Measurements from ENCODE around the gene FBXW7.

The FBXW7 gene

DNA sequence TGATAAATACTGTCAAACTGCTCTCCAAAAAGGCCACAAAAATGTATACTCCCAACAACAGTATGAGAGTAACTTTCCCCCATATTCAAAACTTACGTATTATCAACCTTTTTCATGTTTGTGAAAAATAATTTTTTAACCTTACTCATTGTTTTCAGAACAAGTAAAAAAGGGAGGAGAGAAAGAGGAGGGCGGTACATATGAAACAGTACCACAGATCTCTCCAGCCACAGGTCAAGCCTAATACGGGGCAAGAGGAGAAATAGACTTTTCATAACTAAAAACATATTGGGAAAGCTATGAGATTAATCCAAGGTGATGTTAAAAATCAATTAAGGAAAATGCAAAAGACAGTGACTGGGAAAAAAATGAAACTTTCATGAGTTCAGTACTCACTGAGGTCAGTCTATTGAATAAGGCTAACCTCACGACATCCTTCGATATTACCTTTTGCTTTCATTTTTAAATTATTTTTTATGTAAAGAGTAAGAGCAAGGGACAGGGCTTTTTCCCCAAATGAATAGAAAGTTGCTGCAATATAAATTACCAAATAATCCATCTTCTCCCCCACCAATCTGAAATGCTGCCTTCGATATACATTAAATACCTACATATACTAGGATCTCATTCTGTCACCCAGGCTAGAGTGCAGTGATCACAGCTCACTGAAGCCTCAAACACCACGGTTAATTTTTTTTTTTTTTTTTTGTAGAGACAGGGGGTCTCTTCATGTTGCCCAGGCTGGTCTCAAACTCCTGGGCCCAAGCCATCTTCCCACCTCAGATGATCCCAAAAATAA lies 25.3 kb downstream of the FBXW7 start:
- no peak for DNase-seq (ENCODE audit: low spot score)

DNA sequence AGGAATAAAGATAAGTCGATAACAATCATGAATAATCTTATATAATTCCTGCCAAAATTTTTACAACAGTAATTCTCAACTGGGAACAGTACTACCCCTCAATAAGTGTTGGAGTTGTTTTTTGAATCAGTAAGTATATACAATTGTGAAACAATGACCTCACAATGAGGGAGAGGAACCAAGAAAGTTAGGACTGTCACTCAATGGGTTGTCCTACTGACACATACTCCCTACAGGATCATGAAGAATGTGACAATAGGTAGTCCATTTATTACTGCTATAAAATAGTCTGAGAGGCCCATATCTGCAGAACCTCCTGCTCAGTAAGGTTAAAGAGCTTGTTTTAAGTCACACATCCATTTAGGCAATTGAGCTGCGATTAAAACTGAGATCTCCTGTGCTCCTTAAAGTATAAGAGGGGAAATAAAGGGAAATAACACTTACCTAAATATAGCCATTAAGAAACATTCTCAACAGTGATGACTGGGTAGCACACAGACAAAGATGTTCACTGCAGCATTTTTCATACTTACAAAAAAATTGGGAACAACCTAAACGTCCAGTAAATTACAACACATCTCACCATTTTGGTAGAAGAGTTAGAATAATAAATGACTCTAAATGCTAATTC lies 26.2 kb downstream of the FBXW7 start:
- DNase-seq (ENCODE audit: low spot score) = no peak

DNA sequence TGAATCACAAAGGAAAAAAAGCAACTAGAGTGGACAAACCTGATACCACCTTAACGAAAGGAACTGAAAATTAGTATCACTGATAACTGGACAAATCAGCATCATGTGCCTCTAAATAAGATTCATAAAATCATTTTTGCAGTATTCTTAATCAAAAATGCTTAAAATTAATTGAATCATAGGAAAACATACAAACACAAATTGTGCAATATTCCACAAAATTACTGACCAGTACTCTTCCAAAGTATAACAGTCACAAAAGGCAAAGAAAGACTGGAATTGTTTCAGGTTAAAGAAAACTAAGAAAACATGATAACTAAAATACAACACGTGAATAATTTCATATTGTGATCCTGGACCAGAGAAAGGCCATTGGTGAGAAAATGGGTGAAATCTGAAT lies 27.1 kb downstream of the FBXW7 start:
- DNase-seq (ENCODE audit: low spot score) = no peak

DNA sequence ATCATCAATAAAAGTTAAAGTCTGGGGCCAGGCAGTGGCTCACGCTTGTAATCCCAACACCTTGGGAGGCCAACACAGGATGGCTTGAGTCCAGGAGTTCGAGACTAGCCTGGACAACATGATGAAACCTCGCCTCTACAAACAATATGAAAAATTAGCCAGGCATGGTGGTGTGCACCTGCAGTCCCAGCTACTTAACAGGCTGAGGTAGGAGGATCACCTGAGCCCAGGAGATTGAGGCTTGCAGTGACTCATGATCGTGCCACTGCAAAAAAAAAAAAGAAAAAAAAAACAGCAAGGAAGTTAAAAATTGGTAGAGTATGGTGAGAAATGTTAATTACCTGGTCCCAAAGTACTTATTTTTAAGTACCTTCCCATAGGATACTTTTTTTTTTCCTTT lies 27.5 kb downstream of the FBXW7 start:
- no peak for DNase-seq (ENCODE audit: low spot score)

DNA sequence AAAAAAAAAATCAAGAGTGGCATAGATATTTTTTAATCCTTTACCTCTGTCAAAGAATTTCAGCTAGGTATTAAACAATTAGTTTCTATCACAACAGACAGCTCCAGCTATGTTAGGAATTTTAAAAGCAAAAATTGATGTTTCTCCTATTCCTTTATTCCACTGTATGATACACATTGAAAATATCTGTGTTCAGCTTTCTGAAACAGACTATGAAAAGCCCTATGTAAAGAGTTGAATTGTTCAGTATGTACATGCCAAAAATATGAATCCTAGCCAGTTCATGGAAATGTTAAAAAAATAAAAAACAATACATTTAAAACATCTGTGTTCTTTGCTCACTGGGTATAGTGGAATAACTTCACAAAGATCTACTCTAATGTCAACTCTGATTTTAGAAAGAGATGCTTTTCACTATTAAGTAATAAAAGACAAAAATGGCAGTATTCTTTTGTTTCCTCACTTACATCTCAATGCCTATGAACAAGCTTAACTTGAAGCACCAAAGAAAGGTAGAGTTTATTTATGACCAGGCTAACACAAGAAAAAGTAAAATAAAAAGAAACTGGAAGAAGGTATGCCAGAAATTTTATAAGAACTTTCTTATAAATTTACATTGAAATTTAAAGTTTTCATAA lies 32.1 kb downstream of the FBXW7 start:
- DNase-seq (ENCODE audit: low spot score) = no peak

DNA sequence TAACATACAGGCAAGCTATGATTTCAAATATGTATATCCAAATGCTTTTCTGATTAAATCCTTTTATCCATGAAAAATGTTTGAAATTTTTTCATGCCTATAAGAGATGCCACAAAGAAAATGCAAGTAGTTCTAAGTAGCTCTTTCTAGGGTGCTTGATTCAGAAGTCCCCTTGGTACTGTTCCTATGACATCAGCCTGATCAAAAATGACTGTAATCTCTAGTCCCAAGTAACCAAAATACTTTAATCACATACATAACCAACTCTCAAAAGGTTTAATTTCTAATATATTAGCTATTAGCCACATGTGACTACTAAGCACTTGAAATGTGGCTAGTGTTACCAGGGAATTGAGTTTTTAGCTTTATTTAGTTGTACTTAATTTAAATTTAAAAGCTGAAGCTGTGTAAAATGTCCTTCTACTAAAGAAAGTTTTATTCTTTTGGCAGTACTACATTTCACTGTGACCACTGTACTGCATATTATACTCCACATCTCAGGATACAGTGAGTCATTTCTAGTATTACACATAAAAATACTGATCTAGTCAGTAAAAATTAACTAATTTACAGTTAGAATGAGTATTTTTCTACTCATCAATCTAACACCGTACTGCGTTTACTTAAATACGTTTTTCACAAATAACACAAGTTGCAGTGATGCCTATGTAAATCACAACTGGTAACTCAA lies 33.9 kb downstream of the FBXW7 start:
- no peak for DNase-seq (ENCODE audit: low spot score)

DNA sequence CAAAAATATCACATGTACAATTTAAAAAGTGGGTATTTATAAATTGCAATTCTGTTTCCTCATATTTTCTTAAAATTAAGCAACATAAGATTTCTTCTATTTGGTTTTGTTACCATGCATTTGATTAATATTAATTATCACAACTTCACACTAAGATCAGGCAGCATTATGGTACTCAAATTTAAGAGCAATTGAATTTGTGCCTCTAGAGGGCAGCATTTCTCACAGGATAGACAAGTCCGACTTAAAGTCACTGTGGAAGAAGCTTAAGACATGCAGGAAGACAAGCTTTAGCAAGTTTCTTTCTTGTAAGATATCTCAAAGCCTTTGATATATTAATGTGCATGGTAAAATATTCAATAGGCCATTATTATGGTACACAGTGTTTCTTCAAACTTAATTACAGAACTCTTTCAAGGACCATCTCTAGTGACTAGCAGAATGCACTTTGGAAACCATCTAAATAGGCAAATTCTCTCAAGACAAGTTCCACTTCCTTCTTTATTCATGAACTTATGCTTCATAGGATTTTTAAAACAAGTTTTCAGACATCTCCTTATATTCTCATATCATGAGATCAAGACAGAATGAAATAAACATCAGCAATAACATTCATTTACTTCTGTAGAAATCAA lies 35.0 kb downstream of the FBXW7 start:
- peak; percentile 90 for DNase-seq (ENCODE audit: low spot score)

DNA sequence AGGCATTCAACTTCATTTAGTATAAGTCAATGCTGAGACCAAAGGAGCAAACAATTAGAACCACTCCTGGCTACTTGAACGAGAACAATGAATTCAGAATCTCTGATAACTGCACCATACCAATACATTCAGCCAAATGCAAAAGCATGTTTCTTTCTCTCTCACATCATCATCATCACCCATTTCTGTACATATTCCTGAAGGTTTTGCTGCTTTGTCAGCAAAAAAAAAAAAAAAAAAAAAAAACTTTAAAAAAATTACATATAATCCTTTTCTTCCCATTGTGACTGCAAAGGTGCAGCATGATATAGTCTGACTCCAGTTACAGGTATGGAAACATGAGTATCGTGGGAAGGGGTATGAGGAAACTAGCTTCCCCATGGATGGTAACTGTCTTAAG lies 35.6 kb downstream of the FBXW7 start:
- no peak for DNase-seq (ENCODE audit: low spot score)

DNA sequence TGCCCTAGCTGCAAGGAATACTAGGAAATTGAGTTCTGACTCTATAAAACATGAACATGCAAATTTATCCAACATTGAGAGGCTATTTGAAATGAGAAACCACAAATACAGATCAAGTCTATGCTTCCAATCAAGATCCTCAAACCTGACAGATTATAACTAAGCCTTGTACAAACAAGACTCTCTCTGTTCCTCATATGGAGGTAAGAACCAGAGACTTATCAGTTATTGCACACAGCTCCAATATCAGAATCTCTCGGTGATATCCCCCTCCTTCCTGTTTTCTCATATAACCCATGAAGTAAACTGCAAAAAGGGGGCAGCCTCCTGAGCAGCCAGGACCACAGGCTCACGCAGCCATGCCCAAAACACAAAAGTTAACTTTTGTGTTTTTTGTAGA lies 36.5 kb downstream of the FBXW7 start:
- no peak for DNase-seq (ENCODE audit: low spot score)

DNA sequence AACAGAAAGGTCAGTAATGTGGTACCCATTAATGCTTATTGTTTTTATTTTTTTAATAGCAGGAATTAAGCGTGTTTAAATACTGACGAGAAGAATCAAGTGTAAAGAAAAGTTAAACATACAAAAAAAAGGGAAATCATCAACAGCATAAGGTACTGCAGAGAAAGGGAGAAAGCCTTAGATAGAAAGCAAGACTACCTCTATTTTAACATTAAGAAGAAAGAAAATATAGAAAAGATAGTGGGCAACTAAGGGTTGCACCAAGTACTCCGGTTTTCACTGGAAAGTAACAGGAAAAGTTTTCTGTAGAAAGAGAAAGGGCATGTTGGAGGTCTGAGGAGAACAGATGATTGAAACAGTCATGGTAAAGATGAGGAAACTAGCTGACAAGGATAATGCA lies 41.9 kb downstream of the FBXW7 start:
- DNase-seq (ENCODE audit: low spot score) = no peak

DNA sequence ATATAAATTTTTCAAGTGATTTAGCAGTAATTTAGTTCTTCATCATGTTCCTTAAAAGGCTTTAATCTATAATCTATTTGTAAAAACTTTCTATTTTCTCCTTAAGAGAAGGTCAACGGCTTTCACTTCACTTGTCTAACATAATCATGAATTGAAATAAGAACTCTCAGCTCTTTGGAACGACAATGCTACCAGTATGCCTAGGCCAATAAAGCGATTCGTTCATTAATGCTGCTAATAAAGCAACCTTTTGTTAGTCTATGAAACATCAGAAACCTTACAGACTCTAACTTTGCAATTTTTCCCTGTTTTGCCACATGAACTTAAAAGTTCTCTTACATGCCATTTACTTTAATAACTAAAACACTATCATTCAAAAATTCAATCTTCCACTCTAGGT lies 47.6 kb downstream of the FBXW7 start:
- DNase-seq (ENCODE audit: low spot score) = peak; percentile 32

DNA sequence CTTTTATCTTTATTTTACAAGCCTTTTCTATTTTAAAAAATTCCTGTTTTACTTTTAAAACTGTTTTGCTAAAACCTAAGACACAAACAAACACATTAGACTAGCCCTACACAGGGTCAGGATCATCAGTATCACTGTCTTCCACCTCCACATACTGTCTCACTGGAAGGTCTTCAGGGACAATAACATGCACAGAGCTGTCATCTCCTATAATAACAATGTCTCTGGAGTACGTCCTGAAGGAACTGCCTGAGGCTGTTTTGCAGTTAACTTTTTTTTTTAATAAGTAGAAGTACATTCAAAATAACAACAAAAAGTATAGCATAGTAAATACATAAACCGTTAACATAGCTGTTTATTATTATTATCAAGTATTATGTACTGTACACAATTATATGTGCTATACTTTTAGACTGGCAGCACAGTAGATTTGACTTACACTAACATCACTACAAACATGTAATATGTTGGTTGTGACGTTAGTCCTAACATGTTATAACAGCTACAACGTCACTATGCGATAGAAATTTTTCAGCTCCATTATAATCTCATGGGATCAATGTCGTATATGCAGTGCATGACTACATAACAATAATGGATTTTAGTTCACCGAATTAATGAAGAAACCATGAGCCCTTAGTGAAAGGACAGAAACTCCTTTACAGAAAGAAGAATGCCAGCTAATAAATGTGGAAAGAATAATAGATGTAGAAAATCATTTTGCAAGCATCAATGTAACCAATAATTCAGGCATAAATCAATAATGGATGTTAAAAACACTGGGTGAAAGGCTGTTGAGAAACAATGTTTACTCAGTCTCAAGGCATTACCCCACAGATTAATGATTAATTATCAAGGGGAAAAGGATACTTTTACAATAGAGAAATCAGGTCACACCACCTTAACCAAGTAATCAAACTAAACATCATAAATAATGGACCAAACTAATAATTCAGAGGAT lies 49.2 kb downstream of the FBXW7 start:
- DNase-seq (ENCODE audit: low spot score) = no peak

DNA sequence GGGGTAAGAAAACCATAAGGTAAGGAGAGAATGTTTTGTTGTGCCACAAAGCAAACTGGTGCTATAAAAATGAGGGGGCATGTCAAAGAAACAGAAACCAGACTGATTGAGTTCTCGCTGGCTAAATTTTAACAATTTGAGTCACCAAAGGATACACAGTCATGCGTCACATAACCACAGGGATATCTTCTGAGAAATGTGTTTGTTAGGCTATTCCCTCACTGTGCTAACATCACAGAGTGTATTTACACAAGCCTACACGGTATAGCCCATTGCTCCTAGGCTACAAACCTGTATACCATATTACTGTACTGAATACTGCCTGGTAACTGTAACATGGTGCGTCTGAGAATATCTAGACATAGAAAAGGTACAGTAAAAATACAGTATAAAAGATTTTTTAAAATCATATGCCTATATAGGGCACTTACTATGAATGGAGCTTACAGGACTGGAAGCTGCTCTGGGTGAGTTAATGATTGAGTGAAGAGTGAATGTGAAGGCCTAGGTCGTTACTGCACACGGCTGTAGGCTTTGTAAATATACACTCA lies 50.1 kb downstream of the FBXW7 start:
- DNase-seq (ENCODE audit: low spot score) = no peak

DNA sequence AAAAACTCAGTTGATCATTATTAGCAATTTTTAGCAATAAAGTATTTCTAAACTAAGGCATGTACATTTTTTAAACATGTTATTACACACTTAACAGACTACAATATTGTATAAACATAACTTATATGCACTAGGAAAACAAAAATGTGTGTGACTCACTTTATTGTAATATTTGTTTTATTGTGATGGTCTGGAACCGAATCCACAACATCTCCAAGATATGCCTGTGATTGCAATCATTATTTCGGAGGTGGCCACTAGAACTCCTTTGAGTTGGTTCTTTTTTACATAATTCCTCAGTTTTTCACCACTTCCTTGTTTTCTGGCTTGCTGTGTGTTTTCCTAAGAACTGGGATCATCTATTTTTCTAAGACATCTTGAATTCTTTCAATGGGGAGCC lies 53.7 kb downstream of the FBXW7 start:
- DNase-seq (ENCODE audit: low spot score) = no peak

DNA sequence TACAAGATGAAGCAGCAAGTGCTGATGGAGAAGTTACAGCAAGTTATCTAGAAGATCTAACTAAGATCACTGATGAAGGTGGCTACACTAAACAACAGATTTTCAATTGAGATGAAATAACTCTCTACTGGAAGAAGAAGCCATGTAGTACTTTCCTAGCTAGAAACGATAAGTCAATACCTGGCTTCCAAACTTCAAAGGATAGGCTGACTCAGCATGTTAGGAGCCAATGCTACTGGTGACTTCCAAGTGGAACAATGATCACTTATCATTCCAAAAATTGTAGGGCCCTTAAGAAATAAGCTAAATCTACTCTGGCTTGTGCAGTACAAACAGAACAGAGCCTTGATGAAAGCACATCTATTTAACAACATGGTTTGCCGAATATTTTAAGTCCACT lies 55.0 kb downstream of the FBXW7 start:
- no peak for DNase-seq (ENCODE audit: low spot score)

DNA sequence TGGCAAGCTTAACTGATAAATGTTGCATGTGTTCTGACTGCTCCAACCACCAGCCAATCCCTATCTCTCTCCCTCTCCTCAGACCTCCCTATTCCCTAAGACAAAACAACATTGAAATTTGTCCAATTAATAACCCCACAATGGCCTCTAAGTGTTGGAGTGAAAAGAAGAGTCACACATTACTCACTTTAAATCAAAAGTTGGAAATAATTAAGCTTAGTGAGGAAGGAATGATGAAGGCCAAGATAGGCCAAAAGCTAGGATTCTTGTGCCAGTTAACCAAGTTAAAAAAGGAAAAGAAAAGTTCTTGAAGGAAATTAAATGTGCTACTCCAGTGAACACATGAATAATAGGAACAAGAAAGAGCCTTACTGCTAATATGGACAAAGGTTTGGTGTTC lies 55.6 kb downstream of the FBXW7 start:
- DNase-seq (ENCODE audit: low spot score) = no peak

DNA sequence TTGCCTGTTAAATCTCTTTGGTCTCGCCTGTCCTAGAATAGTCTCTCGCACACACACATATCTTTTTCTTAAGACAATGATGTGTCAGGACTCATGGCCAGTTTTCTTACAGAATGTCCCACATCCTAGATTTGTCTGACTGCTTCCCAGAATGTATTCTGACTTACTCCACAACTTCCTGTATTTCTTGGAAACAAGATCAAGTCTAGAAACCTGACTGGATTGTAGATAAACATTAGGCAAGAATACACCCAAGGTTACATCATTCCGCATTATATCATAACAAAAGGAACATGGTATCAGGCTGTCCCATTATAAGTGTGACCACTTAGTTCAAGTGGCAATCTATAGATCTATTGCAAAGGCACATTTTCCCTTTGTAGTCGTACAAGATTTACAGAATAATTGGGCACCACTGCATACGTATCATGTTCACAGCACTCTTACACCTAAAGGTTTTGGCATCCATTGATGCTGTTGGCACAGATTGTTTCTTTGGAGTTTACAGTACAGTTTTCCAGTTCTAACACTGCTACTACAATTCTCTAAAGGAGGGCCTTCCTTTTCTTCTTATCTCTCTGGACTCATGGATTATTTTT lies 56.4 kb downstream of the FBXW7 start:
- DNase-seq (ENCODE audit: low spot score) = no peak

DNA sequence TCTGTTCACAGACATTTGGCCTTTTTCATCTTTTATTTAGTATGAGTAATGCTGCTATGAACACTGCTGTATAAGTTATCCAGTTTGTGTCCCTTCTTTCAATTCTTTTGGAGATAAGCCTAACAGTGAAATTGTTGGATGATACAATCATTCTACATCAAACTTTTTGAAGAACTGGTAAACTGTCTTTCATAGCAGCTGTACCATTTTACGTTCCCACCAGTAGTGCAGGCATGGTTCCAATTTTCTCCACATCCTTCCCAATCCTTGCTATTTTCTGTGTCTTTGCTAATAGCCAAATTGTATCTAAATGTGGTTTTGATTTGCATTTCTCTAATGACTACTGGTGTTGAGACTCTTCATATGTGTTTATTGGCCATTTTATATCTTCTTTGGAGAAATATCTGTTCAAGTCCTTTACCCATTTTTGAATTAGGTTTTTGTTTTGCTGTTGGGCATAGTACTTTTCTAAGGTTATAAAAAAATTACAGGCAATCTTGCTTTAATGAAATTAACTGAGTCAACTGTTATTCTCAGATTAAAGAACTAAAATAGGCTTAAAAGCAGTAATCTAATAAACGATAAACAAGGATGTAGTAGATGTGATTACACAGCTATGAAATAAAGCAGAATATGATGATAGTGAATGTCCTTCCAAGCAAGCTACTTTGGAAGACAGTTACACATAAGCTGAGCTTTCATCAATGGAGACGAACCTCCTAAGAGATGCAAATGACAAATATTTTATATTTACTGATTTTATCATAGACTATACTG lies 57.2 kb downstream of the FBXW7 start:
- DNase-seq (ENCODE audit: low spot score) = no peak

DNA sequence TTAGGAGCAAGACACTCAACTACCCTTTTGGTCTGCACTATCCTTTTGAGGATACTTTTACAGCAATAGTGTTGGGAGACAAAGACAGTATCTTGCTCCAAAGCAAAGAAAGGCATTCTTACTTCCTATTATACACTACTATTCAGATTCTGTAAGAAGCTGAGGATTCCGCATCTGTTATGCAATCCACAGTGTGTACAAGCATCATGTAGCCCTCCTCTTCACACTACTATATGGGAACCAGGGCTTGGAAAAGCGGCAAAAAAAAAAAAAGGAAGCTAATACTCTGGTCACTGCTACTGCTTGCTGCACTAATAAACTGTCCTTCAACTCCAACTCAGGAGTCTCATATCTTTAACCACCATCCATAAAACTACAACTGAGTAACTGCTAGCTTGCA lies 59.1 kb downstream of the FBXW7 start:
- DNase-seq (ENCODE audit: low spot score) = no peak
